Ascending aorta (tissue), 2 donors: ENCODE results near the gene SKP1. TPM values are rescaled to one million over a fixed set of nuclear protein-coding genes. Genes with fewer than 3 reads are reported as not detected.
A peak's percentile ranks its signal among the peaks of the same experiment; 100 is the strongest.

Experiments used
- DNase-seq, 2 donors: peaks; one replicate each; pipeline ENCODE4 v3.0.0-alpha.2; 2019; ENCODE audit warnings: low spot score in 2 of 2
- H3K27ac ChIP-seq, 2 donors: fragments of 200-600 bp; sonication (generic); one replicate each; pipeline ENCODE4 v1.5.1; 2016 to 2017; ENCODE audit warnings: mild to moderate bottlenecking in 1 of 2
- H3K27me3 ChIP-seq: fragments of 200-600 bp; sonication (generic); one replicate; pipeline ENCODE4 v1.5.1; 2017
- H3K36me3 ChIP-seq, 2 donors: fragments of 200-600 bp; sonication (generic); one replicate each; pipeline ENCODE4 v1.5.1; 2016
- H3K4me1 ChIP-seq, 2 donors: fragments of 200-600 bp; sonication (generic); one replicate each; pipeline ENCODE4 v1.5.1; 2016 to 2017; ENCODE audit warnings: mild to moderate bottlenecking in 1 of 2
- H3K4me3 ChIP-seq, 2 donors: fragments of 200-600 bp; sonication (generic); one replicate each; pipeline ENCODE4 v1.5.1; 2016 to 2017; ENCODE audit warnings: mild to moderate bottlenecking in 1 of 2
- H3K9me3 ChIP-seq, 2 donors: fragments of 200-600 bp; sonication (generic); one replicate each; pipeline ENCODE4 v1.5.1; 2016
- CTCF ChIP-seq, 3 experiments: fragments of 200-600 bp in 2 of 3; fragments of 450-650 bp in 1 of 3; sonication (generic) in 2 of 3; IDR thresholded peaks; one replicate each; pipeline ENCODE4 v1.5.1; 2016 to 2019; ENCODE audit warnings: antibody characterized with exemption in 3 of 3, mild to moderate bottlenecking in 1 of 3, moderate library complexity in 1 of 3
- intact Hi-C: fragments of 100-400 bp; cut with DNase I; formaldehyde crosslinking; loops from one replicate; pipeline ENCODE4 v1.15.1; 2023
- total RNA-seq: library from RNA; depleted of rRNA; stranded (reverse); fragments of >200 nt; gene quantifications from one replicate; pipeline ENCODE4 v1.1.0, GENCODE V29; 2016

SKP1 gene
- total RNA-seq, 1 donor from 2014 or later, result 144 TPM

GRCh38 chr5:134103397-134103796 lies 73.4 kb downstream of the SKP1 start:
- no peak for TF ChIP-seq CTCF (IDR thresholded peaks at IDR 0.05)
- no peak overlapping the region for H3K4me3 ChIP-seq
- H3K27me3 ChIP-seq, result no peaks in the 10 kb centered on the region
- peaks cover 3 to 17% of the 10 kb centered on the region in 2 donors for H3K4me1 ChIP-seq
- H3K36me3 ChIP-seq, result no peaks in the 10 kb centered on the region
- DNase-seq, result no peak
- H3K27ac ChIP-seq, result no peak overlapping the region
- intact Hi-C loops, result loop anchor here (2.0 to 5.0 kb wide), 2 partner anchors 37 to 66 kb away; no protein-coding TSS in a partner anchor
- no peaks in the 10 kb centered on the region for H3K9me3 ChIP-seq

- Histone ChIP-seq H3K4me1 (peaks cover 3 to 17% of the 10 kb centered on the region in 2 donors), H3K27me3 (no peaks in the 10 kb centered on the region), H3K4me3 (no peak overlapping the region), H3K9me3 (no peaks in the 10 kb centered on the region), H3K27ac (no peak overlapping the region), H3K36me3 (no peaks in the 10 kb centered on the region)
- peak; percentile 74 to 86 (median 86) for TF ChIP-seq CTCF (IDR thresholded peaks at IDR 0.05)
- no peak for DNase-seq
- intact Hi-C loops, result loop anchor here (2.0 to 5.0 kb wide), 2 partner anchors 39 to 65 kb away; no protein-coding TSS in a partner anchor
Measured at GRCh38 chr5:134101686-134102439, 74.9 kb downstream of the SKP1 start.

DNA sequence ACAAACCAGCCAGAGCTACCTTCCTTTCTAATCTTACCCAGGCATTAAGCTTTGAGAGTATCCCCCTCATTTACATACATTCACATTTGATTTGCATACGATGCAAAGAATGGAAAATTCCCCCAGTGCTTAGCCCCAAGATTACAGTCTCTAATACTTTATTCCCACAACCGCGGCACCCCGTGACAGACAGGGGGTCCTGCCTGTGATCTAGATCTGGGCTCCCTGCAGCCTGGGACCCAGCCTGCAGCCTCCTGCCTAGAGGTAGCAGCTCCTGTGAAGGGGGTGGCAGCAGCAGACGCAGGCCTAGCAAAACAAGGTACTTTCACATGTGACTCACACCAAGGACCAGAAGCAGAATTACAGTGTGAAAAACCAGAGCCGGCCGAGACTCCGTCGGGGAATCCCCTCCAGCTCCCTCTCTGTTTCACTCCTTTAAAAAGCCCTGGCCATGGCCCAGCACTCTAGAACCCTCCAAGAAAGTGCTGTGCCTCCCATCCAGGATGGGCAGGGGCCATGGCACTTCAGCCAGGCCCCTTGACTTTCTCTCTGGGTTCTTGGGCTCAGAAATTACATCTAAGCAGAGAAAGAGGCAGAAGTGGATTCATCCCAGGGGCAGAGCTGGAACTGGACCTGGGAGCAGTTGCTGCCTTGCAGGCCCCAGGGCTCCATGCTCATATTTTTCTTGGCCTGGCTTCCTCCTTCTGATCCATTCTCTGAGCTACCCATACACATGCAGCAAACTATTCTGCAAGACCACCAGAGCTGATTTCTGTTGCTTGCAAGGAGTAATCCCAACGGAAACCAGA lies 76.3 kb downstream of the SKP1 start:
- TF ChIP-seq CTCF (IDR thresholded peaks at IDR 0.05), result no peak
- Histone ChIP-seq H3K36me3 (no peaks in the 10 kb centered on the region), H3K9me3 (no peaks in the 10 kb centered on the region), H3K27ac (peak overlapping the region; percentile 11 to 49), H3K4me3 (peak overlapping the region in 1 of 2 donors; percentile 29), H3K27me3 (no peaks in the 10 kb centered on the region), H3K4me1 (peaks cover 6 to 24% of the 10 kb centered on the region in 2 donors)
- intact Hi-C loops, result loop anchor here (5.0 kb wide), 1 partner anchor 63 kb away; no protein-coding TSS in a partner anchor
- DNase-seq, result no peak

DNA sequence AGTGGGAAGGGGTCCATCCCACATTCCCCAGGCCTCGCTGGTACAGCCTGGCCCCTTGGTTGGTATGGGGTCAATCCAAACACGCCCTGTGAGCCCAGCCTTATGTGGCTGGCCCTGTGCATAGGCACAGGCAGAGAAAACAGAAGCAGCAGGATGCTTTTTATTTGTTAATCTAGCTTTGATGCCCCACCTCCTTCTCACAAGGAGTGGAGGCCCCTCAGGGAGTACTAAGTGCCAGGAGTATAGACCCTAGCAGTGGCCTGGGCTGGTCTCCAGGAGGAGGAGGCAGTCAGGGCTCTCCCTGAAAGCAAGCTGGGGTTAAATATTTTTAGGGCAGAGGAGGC lies 76.8 kb downstream of the SKP1 start:
- no peak for DNase-seq
- H3K9me3 ChIP-seq, result no peaks in the 10 kb centered on the region
- peak overlapping the region in 1 of 2 donors; percentile 11 for H3K27ac ChIP-seq
- TF ChIP-seq CTCF (IDR thresholded peaks at IDR 0.05), result no peak
- H3K27me3 ChIP-seq, result no peaks in the 10 kb centered on the region
- H3K36me3 ChIP-seq, result no peaks in the 10 kb centered on the region
- intact Hi-C loops, result loop anchor here (5.0 kb wide), 1 partner anchor 63 kb away; no protein-coding TSS in a partner anchor
- no peak overlapping the region for H3K4me3 ChIP-seq
- peaks cover 6 to 30% of the 10 kb centered on the region in 2 donors for H3K4me1 ChIP-seq

GRCh38 chr5:134099288-134099872 lies 77.4 kb downstream of the SKP1 start:
- no peak for DNase-seq
- Histone ChIP-seq H3K36me3 (no peaks in the 10 kb centered on the region), H3K4me1 (peaks cover 6 to 32% of the 10 kb centered on the region in 2 donors), H3K9me3 (no peaks in the 10 kb centered on the region), H3K27me3 (no peaks in the 10 kb centered on the region), H3K4me3 (no peak overlapping the region), H3K27ac (peak overlapping the region in 1 of 2 donors; percentile 11)
- intact Hi-C loops, result no loop called here
- no peak for TF ChIP-seq CTCF (IDR thresholded peaks at IDR 0.05)

Other genes with a start within 250 kb of the SKP1 start
- gene C5orf15, start 208.3 kb downstream of the SKP1 start, total RNA-seq, result 177 TPM
- gene VDAC1, start 172.0 kb downstream of the SKP1 start, total RNA-seq, result 50.2 TPM
- gene TCF7, start 62.3 kb downstream of the SKP1 start, total RNA-seq, result 12.1 TPM
- gene PPP2CA, start 49.1 kb upstream of the SKP1 start, total RNA-seq, result 26.2 TPM
- gene CDKL3, start 190.2 kb upstream of the SKP1 start, total RNA-seq, result not detected
- 42.6 TPM for gene UBE2B, start 194.6 kb upstream of the SKP1 start, total RNA-seq
- gene CDKN2AIPNL, start 234.9 kb upstream of the SKP1 start, total RNA-seq, result 6.0 TPM